Erythroblast (primary cell): ENCODE measurements around the gene EHBP1.

Experiments
- GATA1 ChIP-seq: IDR thresholded peaks from 2 replicates; pipeline ENCODE4 v1.6.1; 2011; ENCODE audit warnings: low read depth, mild to moderate bottlenecking, control low read depth, low read length, moderate library complexity
- POLR2A ChIP-seq: IDR thresholded peaks from 2 replicates; pipeline ENCODE4 v1.6.1; 2011; ENCODE audit warnings: mild to moderate bottlenecking, low read length

- TF ChIP-seq POLR2A = no peak
- TF ChIP-seq GATA1 = no peak
These were observed 12.1 kb downstream of the EHBP1 start for GRCh38 chr2:62717503-62718081.
